ENCODE data around the gene CASK.
"Not testable (repeated sequence)": the region's sequence is repeated elsewhere in the genome, so short reads cannot be mapped to it uniquely, and the experiment has no call there.

Gene CASK

GRCh38 chrX:41516999-41517765 lies 406.2 kb downstream of the CASK start:
- FAIRE-seq (no peak), DNase-seq (ENCODE audit: insufficient read length) (no peak)
- no peak for TF ChIP-seq TAF1 (IDR thresholded peaks at IDR 0.05; ENCODE audit: borderline replicate concordance, low read depth, low read length)
- TF ChIP-seq POLR2AphosphoS5 (IDR thresholded peaks at IDR 0.05; ENCODE audit: low read depth, low read length) = no peak
- no peak for TF ChIP-seq POLR2A (IDR thresholded peaks at IDR 0.05; ENCODE audit: low read depth, low read length)

DNA sequence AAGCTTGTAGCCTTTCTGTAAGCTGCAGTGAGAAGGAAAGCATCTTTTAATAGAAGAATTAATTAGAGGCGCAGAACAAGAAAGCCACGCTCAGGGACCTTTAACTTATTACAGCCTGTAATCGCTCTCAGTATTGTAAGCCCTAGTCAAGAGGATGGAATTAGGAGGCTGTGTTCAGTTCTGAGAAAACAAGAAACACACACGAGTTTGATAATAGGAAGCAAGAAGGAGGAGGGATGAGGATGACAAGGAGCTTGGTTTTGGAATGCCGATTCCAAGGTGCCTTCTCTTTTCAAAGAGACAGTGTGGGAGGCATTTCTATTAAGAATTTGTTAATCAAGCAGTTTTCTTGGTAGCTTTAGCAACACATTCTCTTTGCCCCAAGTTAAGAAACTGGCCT lies 406.9 kb downstream of the CASK start:
- TF ChIP-seq TAF1 (IDR thresholded peaks at IDR 0.05; ENCODE audit: borderline replicate concordance, low read depth, low read length) (no peak), POLR2A (IDR thresholded peaks at IDR 0.05; ENCODE audit: low read depth, low read length) (no peak), POLR2AphosphoS5 (IDR thresholded peaks at IDR 0.05; ENCODE audit: low read depth, low read length) (no peak)
- DNase-seq (ENCODE audit: insufficient read length) (no peak), FAIRE-seq (no peak)

DNA sequence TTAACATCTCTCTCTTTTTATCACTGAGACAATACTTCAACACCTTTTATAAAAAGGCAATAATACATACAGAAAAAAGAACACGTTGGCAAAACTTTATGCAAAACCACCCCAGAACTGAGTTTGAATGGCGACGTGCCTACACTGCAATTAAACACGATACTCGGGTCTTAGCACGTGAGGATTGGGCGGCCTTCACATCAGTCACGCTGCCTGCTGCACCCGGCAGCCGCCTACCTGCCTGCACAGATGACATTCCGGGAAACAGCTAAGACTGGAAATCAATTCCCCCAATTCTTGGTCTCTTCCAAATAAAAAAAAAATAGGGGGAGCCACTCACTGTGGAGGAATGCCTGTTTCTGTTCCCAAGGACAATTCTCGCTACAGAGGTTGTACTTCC lies 408.0 kb downstream of the CASK start:
- DNase-seq (ENCODE audit: insufficient read length) (no peak), FAIRE-seq (no peak)
- TF ChIP-seq TAF1 (IDR thresholded peaks at IDR 0.05; ENCODE audit: borderline replicate concordance, low read depth, low read length) (no peak), POLR2A (IDR thresholded peaks at IDR 0.05; ENCODE audit: low read depth, low read length) (no peak), POLR2AphosphoS5 (IDR thresholded peaks at IDR 0.05; ENCODE audit: low read depth, low read length) (no peak)

DNA sequence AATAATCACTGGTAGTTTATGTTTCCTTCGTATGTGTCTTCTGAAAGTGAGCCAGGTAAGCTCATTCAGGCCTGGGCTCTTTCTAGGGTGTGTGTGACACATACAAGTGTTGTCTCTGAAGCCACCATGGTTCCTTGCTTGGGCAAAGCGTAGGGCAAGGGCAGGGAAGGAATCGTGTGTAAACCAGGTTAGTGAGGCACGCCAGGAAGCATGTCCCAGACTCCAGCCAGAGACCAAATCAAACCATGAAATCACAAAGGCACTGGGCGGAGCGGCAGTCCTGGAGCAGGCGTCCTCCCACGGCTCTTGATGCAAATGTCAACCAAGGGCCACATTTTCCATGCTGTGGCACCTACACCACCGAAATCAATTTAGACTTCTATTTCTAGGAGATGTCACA lies 409.2 kb downstream of the CASK start:
- DNase-seq (ENCODE audit: insufficient read length) (no peak), FAIRE-seq (no peak)
- TF ChIP-seq POLR2AphosphoS5 (IDR thresholded peaks at IDR 0.05; ENCODE audit: low read depth, low read length) (no peak), TAF1 (IDR thresholded peaks at IDR 0.05; ENCODE audit: borderline replicate concordance, low read depth, low read length) (no peak), POLR2A (IDR thresholded peaks at IDR 0.05; ENCODE audit: low read depth, low read length) (no peak)

DNA sequence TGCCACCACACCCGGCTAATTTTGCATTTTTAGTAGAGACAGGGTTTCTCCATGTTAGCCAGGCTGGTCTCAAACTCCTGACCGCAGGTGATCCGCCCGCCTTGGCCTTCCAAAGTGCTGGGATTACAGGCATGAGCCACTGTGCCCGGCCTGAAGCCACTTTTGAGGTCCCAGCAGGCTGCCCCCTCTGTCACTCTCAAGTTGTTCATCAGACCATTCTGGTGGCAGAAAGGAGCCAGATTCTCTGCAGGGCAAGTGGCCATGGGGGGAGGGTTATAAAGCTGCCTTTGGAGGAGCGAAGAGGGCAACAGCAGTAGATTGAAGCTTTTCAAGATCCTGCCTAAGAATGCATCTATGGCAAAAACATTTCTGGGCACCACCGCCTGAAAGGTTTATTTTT lies 410.5 kb downstream of the CASK start:
- not testable (repeated sequence) for FAIRE-seq; DNase-seq (ENCODE audit: insufficient read length)

DNA sequence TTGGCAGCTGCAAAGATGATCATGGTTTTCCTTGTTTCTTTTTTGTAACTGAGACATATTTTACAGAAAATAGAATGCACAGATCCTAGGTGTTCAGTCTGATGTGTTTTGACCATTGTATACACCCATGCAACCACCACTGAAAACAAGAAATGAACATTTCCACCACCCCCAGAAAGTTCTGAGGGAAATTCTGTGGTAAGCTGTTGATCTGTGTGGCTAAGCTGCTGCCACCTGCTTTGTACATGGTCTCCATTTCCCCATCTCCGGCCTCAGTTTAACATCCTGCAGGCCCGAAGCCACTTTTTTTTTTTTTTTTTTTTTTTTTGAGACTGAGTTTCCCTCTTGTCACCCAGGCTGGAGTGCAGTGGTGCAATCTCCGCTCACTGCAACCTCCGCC lies 411.0 kb downstream of the CASK start:
- no peak for FAIRE-seq
- DNase-seq (ENCODE audit: insufficient read length) = peak; percentile 18
- no peak for TF ChIP-seq POLR2A (IDR thresholded peaks at IDR 0.05; ENCODE audit: low read depth, low read length)
- TF ChIP-seq TAF1 (IDR thresholded peaks at IDR 0.05; ENCODE audit: borderline replicate concordance, low read depth, low read length) = no peak
- TF ChIP-seq POLR2AphosphoS5 (IDR thresholded peaks at IDR 0.05; ENCODE audit: low read depth, low read length) = no peak

GRCh38 chrX:41507919-41508318 lies 415.4 kb downstream of the CASK start:
- no peak for FAIRE-seq
- DNase-seq (ENCODE audit: insufficient read length) = no peak
- TF ChIP-seq TAF1 (IDR thresholded peaks at IDR 0.05; ENCODE audit: borderline replicate concordance, low read depth, low read length) = no peak
- no peak for TF ChIP-seq POLR2A (IDR thresholded peaks at IDR 0.05; ENCODE audit: low read depth, low read length)
- TF ChIP-seq POLR2AphosphoS5 (IDR thresholded peaks at IDR 0.05; ENCODE audit: low read depth, low read length) = no peak

GRCh38 chrX:41502004-41502403 lies 421.4 kb downstream of the CASK start:
- TF ChIP-seq TAF1 (IDR thresholded peaks at IDR 0.05; ENCODE audit: borderline replicate concordance, low read depth, low read length) (no peak), POLR2AphosphoS5 (IDR thresholded peaks at IDR 0.05; ENCODE audit: low read depth, low read length) (no peak), POLR2A (IDR thresholded peaks at IDR 0.05; ENCODE audit: low read depth, low read length) (no peak)
- FAIRE-seq (no peak), DNase-seq (ENCODE audit: insufficient read length) (no peak)

DNA sequence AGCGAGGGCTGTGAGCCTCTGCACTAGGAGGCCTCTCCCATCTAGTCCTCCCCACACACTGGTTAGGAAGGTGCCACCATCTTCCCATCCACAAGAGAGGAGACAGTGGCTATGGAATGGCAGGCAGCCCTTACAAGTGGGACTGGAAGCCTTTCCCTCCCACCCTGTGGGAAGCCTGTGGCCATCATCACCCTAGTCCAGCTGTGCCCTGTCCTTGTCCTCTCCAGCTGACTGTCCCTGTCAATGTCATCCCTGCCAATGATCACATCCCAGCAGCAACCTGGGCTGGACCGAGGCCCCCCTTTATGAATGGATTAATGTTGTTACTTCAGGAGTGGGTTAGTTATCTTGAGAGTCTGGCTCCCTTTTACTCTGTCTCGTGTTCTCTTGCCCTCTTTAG lies 423.4 kb downstream of the CASK start:
- no peak for DNase-seq (ENCODE audit: insufficient read length)
- FAIRE-seq = no peak
- no peak for TF ChIP-seq POLR2A (IDR thresholded peaks at IDR 0.05; ENCODE audit: low read depth, low read length)

- no peak for FAIRE-seq
- TF ChIP-seq POLR2A (IDR thresholded peaks at IDR 0.05; ENCODE audit: low read depth, low read length) = no peak
- no peak for TF ChIP-seq TAF1 (IDR thresholded peaks at IDR 0.05; ENCODE audit: borderline replicate concordance, low read depth, low read length)
- TF ChIP-seq POLR2AphosphoS5 (IDR thresholded peaks at IDR 0.05; ENCODE audit: low read depth, low read length) = no peak
- DNase-seq (ENCODE audit: insufficient read length) = no peak
These were observed 424.2 kb downstream of the CASK start for GRCh38 chrX:41499195-41499594.

DNA sequence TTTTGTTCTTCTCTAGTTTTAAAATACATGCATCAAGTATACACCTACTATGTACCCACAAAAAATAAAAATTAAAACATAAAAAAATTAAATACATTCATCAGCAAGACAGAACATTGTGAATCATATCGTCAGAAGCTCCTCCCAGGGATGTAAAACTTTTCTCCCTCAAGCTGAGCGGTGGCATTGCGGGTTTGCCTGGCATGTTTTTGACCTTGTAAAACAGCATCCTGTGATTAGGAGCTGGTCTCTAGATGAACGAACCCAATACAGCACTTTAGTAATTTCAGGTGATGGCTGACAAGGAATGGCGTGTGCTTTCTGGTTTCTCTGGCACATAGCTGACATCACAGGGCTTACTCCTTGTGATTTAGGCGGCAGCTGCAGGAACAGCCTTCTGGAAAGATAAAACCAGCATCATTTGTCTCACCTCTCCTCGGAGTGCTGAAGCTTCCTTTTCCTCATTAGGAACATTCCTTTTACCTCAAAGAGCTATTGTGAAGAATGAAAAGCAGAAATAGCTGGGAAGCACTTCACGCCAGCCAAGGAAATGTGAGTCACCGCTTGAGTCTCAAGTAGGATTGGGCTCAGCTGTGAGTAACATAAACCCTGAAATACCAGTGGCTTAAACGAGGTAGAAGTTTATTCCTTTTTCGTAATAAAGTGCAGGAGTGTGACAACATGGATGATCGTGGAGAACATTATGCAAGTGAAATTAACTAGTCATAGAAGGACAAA lies 431.9 kb downstream of the CASK start:
- DNase-seq (ENCODE audit: insufficient read length) (no peak), FAIRE-seq (no peak)
- no peak for TF ChIP-seq POLR2AphosphoS5 (IDR thresholded peaks at IDR 0.05; ENCODE audit: low read depth, low read length)
- no peak for TF ChIP-seq POLR2A (IDR thresholded peaks at IDR 0.05; ENCODE audit: low read depth, low read length)
- TF ChIP-seq TAF1 (IDR thresholded peaks at IDR 0.05; ENCODE audit: borderline replicate concordance, low read depth, low read length) = no peak

- DNase-seq (ENCODE audit: insufficient read length) = no peak
- TF ChIP-seq POLR2AphosphoS5 (IDR thresholded peaks at IDR 0.05; ENCODE audit: low read depth, low read length) = no peak
- TF ChIP-seq POLR2A (IDR thresholded peaks at IDR 0.05; ENCODE audit: low read depth, low read length) = no peak
- no peak for TF ChIP-seq TAF1 (IDR thresholded peaks at IDR 0.05; ENCODE audit: borderline replicate concordance, low read depth, low read length)
- FAIRE-seq = no peak
These were observed 432.9 kb downstream of the CASK start for GRCh38 chrX:41490446-41490845.
